Epithelial cell of esophagus (primary cell): Measurements from ENCODE around the gene ST6GALNAC1.
A peak's percentile ranks its signal among the peaks of the same experiment; 100 is the strongest.

Source experiments
- DNase-seq: peaks from one replicate; pipeline ENCODE4 v3.0.0; 2010; ENCODE audit warnings: low read depth
- H3K4me3 ChIP-seq: 2 replicates; pipeline ENCODE4 v1.5.1; 2011; ENCODE audit warnings: mild to moderate bottlenecking, low read length, control low read depth
- TF ChIP-seq, protein P1 (sequence below): IDR thresholded peaks from 2 replicates; pipeline ENCODE4 v1.5.1; 2011; ENCODE audit warnings: low read depth, mild to moderate bottlenecking, low read length, control low read depth, inconsistent platforms; ENCODE audit not compliant: insufficient read depth; ENCODE audit errors: missing control alignments

The ST6GALNAC1 gene, protein sequence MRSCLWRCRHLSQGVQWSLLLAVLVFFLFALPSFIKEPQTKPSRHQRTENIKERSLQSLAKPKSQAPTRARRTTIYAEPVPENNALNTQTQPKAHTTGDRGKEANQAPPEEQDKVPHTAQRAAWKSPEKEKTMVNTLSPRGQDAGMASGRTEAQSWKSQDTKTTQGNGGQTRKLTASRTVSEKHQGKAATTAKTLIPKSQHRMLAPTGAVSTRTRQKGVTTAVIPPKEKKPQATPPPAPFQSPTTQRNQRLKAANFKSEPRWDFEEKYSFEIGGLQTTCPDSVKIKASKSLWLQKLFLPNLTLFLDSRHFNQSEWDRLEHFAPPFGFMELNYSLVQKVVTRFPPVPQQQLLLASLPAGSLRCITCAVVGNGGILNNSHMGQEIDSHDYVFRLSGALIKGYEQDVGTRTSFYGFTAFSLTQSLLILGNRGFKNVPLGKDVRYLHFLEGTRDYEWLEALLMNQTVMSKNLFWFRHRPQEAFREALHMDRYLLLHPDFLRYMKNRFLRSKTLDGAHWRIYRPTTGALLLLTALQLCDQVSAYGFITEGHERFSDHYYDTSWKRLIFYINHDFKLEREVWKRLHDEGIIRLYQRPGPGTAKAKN

DNA sequence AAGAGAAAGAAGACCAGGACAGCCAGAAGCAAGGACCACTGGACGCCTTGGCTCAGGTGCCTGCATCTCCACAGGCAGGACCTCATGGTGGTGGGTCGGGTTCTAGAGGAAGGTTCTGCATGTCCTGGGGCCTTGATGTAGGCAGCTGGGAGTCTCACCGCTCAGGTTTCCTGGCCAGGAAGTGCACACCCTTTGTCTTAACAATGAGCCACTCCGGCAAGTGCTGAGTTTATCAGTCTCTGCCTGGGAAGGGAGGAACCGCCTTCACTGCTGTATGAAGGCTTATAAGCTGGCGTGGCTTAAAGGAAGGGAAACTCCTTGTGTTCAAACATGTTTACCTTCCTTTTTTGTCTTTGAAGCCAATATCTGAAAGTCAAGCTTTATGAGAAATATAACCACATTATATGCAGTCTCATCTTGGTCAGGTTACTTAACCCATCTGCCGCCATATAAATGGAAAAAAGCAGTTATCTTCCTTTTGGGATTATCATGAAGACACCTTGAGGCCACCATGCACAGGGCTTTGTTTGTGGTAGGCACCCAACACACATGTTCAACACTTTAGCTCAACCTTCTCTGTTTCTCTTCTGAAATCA lies at the start of gene ST6GALNAC1:
ST6GALNAC1 (minus strand) TSS at position 205 of the 596 bp plus-strand sequence; CDS start at position 86, 119 bp downstream.
- DNase-seq = peak; percentile 89
- no peak within 1 kb of the TSS for H3K4me3 ChIP-seq
- TF ChIP-seq, protein P1, sequence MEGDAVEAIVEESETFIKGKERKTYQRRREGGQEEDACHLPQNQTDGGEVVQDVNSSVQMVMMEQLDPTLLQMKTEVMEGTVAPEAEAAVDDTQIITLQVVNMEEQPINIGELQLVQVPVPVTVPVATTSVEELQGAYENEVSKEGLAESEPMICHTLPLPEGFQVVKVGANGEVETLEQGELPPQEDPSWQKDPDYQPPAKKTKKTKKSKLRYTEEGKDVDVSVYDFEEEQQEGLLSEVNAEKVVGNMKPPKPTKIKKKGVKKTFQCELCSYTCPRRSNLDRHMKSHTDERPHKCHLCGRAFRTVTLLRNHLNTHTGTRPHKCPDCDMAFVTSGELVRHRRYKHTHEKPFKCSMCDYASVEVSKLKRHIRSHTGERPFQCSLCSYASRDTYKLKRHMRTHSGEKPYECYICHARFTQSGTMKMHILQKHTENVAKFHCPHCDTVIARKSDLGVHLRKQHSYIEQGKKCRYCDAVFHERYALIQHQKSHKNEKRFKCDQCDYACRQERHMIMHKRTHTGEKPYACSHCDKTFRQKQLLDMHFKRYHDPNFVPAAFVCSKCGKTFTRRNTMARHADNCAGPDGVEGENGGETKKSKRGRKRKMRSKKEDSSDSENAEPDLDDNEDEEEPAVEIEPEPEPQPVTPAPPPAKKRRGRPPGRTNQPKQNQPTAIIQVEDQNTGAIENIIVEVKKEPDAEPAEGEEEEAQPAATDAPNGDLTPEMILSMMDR = no peak

DNA sequence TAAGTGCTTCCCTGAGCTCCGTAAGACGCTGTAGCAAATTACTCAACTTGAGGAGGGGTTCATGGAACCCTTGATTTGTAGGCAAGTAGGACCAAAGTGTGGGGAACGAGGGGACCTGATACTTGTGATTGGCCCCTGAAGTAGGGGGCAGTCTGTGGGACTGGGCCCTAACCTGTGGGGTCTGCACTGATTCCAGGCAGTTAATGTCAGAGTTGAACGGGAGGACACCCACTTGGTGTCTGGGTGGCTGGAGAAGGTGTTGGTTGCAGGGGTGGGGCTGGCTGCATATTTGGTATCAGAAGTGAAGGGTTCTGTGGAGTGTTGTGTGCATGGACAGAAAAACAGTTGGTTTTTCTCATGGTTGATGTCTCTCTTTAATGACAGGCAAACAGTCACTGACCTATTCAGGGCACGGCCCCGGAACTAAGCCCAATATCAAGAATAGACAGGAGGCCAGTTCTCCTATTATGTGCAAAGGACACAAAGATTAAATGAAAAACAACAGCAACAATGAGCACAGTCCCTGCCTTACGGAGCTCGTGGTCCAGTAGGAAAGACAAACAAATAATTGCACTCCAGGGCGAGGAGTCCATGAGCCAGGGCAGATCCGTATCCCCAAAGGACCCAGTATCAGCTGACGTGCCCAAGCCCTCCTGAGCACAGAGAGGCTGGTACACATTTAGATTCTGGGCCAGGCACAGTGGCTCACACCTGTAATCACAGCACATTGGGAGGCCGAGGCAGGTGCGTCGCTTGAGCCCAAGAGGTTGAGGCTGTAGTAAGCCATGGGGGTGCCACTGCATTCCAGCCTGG lies 48.0 kb upstream of the ST6GALNAC1 start:
- TF ChIP-seq, protein P1 = no peak
- DNase-seq = no peak
- no peak overlapping the region for H3K4me3 ChIP-seq

DNA sequence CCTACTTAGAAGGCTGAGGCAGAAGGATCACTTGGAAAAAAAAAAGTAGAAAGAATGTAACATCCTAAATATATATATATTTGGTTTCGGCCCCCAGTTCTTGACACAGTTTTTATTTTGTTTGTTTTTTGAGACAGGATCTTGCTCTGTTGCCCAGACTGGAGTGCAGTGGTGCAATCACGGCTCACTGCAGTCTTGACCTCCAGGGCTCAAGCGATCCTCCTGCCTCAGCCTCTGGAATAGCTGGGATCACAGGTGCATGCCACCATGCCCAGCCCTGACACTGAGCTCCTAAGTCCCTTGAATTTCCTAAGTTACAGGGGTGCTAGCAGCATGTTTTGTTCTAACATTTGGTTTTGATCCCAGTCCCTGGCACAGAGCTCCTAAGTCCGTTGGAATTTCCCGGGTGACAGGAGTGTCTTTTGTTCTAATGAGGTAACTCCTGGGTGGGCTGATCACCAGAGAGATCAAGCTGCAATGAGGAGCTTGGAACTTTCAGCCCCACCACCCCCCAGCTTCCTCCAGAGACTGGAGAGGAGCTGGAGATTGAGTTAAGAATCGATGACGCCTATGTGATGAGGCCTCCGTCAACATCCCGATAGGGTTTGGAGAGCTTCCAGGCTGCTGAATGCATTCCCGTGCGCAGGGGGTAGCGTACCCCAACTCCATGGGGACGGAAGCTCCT lies 47.2 kb upstream of the ST6GALNAC1 start:
- TF ChIP-seq, protein P1 = no peak
- no peak for DNase-seq
- H3K4me3 ChIP-seq = no peak overlapping the region

DNA sequence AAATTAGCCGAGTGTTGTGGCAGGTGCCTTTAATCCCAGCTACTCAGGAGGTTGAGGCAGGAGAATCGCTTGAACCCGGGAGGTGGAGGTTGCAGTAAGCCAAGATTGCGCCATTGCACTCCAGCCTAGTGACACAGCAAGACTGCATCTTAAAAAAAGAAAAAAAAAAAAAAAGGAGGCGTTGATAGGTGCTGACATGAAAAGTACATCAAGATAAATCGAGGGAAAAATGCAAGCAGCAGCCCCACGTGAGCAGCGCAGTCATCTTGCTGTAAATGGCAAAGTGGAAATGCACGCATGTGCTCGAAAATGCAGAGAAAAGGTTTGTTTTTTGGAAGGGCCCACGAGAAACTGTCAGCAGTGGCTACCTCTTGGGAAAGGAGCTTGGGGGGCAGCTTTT lies 46.3 kb upstream of the ST6GALNAC1 start:
- H3K4me3 ChIP-seq = no peak overlapping the region
- TF ChIP-seq, protein P1 = no peak
- no peak for DNase-seq

DNA sequence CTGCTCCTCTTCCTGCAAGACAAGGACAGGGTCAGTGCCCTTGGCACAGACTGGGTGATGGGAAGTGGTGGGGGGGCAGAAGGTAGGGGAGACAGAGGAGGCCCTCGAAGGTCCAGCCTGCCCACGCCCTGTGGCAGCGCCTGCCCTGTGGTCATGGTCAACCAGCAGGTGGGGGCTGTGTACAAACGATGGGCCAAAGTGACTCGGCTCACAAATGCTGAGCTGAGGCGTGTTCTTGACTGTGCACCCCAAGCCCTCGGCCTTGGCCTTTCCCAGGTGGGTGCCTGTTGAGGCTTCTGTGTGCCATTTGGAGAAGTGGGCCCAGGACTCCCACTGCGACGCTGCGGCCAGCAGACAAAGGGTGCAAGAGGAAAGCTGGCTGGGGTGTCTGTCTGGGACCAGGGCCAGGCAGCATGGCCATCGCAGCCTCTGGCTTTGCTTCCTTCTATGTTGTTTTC lies 44.6 kb upstream of the ST6GALNAC1 start:
- no peak for DNase-seq
- H3K4me3 ChIP-seq = no peak overlapping the region
- TF ChIP-seq, protein P1 = no peak
